ACC112 (cell line): ENCODE data around the gene CD79A.
A peak's percentile ranks its signal among the peaks of the same experiment; 100 is the strongest.
"Not testable (repeated sequence)": the region's sequence is repeated elsewhere in the genome, so short reads cannot be mapped to it uniquely, and the experiment has no call there.

Source experiments
- H2AFZ ChIP-seq: fragments of 200-600 bp; sonication (generic); one replicate; pipeline ENCODE4 v1.6.0; 2017; ENCODE audit warnings: antibody characterized with exemption, low read length; ENCODE audit not compliant: unreplicated experiment
- H3K27ac ChIP-seq: fragments of 200-600 bp; sonication (generic); 2 replicates; pipeline ENCODE4 v1.5.1; 2014; ENCODE audit warnings: low read depth, mild to moderate bottlenecking, antibody characterized with exemption, low read length, moderate library complexity
- H3K27me3 ChIP-seq: fragments of 200-600 bp; sonication (generic); 2 replicates; pipeline ENCODE4 v1.6.1; 2014; ENCODE audit warnings: mild to moderate bottlenecking, antibody characterized with exemption, low read length, moderate library complexity, mixed read lengths; ENCODE audit not compliant: insufficient read depth
- H3K36me3 ChIP-seq: fragments of 200-600 bp; sonication (generic); 2 replicates; pipeline ENCODE4 v1.6.1; 2016; ENCODE audit warnings: mild to moderate bottlenecking, antibody characterized with exemption, low read length, moderate library complexity, mixed read lengths; ENCODE audit not compliant: insufficient read depth
- H3K4me1 ChIP-seq: fragments of 200-600 bp; sonication (generic); one replicate; pipeline ENCODE4 v1.6.1; 2016; ENCODE audit warnings: low read length, mixed read lengths; ENCODE audit not compliant: insufficient read depth, unreplicated experiment, control insufficient read depth
- H3K4me3 ChIP-seq: fragments of 200-600 bp; sonication (generic); 2 replicates; pipeline ENCODE4 v1.5.1; 2014; ENCODE audit warnings: mild to moderate bottlenecking, low read depth, low read length
- H3K79me2 ChIP-seq: fragments of 200-600 bp; sonication (generic); one replicate; pipeline ENCODE4 v1.6.0; 2016; ENCODE audit warnings: low read length; ENCODE audit not compliant: control insufficient read depth, unreplicated experiment, insufficient read depth

CD79A gene

DNA sequence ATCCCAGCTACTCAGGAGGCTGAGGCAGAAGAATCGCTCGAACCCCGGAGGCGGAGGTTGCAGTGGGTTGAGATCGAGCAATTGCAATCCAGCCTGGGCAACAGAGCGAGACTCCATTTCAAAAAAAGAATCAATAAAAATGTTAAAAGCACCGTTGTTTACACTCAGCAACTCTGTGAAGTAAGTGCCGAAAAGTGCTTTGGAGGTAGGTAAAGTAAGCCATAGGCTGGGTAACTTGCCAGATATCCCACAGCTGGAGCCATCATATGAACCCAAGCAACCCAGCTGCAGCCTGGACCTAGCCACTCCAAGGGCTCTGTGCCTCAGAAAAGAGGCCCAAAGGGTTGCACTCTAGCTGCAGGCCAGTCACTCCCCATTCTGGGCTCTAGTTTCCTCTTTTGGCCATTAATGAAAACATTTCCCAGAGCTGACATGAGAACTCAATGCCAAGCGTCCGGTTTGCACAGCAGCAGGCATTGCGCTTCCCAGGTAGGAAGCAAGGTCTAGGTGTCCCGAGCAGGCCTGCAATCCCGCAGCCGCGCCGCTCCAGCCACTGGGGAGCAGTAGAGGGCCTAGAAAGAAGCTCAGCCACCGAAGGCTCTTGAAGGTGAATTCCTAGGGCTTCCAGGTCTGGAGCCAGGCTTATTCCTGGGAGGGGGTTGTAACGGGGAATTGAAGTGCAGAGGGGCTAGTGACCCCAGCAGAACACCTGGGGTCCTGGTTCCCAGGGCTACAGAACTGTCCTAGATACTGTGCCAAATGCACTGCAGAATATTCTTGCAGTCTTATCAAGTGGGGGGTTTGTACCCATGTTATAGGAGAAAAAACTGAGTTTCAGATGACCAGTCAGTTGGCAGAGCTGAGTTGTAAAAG, 4.1 kb upstream of the CD79A start:
- H3K36me3 ChIP-seq = no peaks in the 10 kb centered on the region
- no peaks in the 10 kb centered on the region for H3K4me1 ChIP-seq
- no peak overlapping the region for H2AFZ ChIP-seq
- H3K4me3 ChIP-seq = no peak overlapping the region
- no peaks in the 10 kb centered on the region for H3K27me3 ChIP-seq
- no peak overlapping the region for H3K27ac ChIP-seq
- H3K79me2 ChIP-seq = peaks cover 3% of the 10 kb centered on the region

DNA sequence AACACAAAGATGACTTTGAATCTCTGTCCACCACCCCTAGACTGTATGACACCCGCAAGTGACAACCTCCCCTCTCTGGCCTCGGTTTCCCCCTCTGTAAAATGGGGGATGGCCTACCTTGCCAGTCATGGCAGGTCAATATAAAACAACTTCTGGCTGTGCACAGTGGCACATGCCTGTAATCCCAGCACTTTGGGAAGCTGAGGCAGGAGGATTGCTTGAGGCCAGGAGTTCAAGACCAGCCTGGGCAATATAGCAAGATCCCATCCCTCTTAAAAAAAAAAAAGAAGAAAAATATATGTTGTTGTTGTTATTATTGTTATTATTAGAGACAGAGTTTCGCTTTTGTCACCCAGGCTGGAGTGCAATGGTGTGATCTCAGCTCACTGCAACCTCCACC, 1.1 kb upstream of the CD79A start:
- H3K4me1 ChIP-seq = not testable (repeated sequence)

DNA sequence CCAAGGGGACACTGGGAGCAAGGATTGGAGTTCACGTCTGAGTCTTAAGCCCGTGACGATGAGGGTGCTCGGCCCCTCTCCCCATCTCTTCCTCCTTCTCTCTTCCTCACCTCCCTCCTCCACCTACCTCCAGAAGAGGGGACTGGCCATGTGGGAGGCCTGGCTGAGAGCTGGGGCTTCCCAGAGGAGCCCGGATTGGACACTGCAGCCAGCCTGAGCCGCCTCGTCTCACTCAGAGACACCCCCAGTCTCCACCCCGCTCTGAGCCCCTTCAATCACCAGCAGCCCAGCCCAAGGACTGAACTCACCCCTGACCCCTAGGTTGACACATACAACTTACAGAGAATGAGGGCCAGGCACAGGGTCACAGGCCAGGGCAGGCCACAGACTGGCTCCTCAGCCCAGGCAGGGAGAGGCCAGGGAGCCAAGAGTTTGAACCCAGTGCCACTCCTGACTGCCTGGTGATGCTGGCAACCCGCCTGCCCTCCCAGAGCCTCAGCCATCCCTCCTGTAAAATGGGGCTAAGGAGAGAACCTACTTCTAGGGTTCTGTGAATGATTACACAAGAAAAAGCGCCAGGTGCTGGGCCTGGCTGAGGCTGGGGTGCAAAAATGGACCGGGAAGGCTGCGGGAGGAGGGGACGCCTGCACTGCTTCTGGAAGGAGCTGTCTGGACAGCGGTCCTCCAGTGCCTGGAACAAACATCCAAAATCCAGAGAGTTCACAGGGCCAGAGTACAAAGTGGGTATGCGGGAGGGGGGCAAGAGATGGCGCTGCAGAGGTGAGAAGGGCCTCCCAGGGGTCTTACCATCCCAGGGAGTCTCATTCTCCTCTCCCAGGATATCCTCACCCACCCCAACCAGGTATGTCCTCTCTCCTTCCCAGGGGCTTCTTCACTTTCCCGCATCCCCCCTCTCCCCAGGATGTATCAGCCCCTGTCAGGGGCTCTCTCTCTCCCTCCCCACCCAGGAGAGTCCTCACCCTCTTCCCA, 1.1 kb downstream of the CD79A start:
- Histone ChIP-seq H3K27ac (no peak overlapping the region), H3K79me2 (no peaks in the 10 kb centered on the region), H3K36me3 (no peaks in the 10 kb centered on the region), H2AFZ (no peak overlapping the region), H3K4me3 (no peak overlapping the region), H3K27me3 (no peaks in the 10 kb centered on the region), H3K4me1 (no peaks in the 10 kb centered on the region)

More for the DNA sequence above, 1.1 kb upstream of the CD79A start:
- not testable (repeated sequence) for H3K79me2 ChIP-seq, H3K36me3 ChIP-seq, H3K4me3 ChIP-seq, H3K27ac ChIP-seq, H2AFZ ChIP-seq, H3K27me3 ChIP-seq

DNA sequence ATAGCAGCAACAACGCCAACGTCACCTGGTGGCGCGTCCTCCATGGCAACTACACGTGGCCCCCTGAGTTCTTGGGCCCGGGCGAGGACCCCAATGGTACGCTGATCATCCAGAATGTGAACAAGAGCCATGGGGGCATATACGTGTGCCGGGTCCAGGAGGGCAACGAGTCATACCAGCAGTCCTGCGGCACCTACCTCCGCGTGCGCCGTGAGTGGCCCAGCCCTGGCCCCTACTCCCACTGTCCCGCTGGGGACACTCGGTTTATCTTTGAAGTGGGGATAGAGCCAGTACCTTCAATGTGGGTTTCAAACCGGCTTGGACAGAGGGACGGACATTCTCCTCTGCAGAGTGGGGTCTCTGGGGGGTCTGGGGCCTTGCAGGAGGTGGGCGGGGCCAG, 2.0 kb downstream of the CD79A start:
- Histone ChIP-seq H3K27me3 (no peaks in the 10 kb centered on the region), H3K4me1 (no peaks in the 10 kb centered on the region), H3K36me3 (no peaks in the 10 kb centered on the region), H3K4me3 (no peak overlapping the region), H3K79me2 (no peaks in the 10 kb centered on the region), H3K27ac (no peak overlapping the region), H2AFZ (no peak overlapping the region)

DNA sequence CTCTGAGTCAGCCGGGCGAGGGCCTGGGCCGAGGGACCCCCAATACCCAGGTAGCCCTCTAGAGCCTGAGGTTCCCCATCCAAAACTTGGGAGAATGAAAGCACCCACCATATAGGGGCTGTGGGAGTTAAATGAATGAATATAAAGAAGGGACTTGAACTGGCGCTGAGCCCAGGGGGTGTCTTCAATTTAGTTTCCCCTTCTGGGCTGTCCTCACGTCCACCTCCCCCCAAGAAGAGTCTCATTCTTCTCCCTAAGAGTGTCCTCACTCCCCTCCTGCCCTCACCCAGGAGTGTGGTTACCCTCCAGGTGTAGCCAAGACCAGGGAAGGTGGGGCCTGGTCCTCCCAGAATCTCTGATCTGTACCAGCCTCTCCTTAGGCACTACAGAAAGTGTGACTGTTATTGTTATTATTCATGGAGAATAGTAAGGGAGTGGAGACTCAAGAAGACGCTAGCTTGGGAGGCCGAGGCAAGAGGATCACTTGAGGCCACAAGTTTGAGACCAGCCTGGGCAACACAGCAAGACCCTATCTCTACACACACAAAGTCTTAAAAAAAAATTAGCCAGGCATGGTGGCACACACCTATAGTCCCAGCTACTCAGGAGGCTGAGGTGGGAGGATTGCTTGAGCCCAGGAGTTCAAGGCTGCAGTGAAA, 2.7 kb downstream of the CD79A start:
- Histone ChIP-seq H3K4me3 (no peak overlapping the region), H3K4me1 (peaks cover under 1% of the 10 kb centered on the region), H3K27me3 (no peaks in the 10 kb centered on the region), H3K79me2 (peaks cover 5% of the 10 kb centered on the region), H2AFZ (no peak overlapping the region), H3K36me3 (no peaks in the 10 kb centered on the region), H3K27ac (no peak overlapping the region)

DNA sequence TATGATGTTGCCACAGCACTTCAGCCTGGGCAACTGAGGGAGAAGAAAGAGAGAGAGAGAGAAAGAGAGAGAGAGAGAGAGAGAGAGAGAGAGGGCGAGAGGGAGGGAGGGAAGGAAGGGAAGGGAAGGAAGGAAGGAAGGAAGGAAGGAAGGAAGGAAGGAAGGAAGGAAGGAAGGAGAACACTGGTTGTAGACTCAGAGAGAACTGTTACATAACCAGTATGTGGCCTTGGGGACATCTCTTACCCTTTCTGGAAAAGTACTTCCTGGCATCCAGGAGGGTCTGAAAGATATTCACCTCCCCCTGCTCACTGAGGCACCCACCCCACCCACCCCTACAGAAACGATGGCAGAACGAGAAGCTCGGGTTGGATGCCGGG, 3.2 kb downstream of the CD79A start:
- Histone ChIP-seq H3K4me3 (no peak overlapping the region), H3K79me2 (peaks cover 9% of the 10 kb centered on the region), H3K27ac (no peak overlapping the region), H3K27me3 (no peaks in the 10 kb centered on the region), H3K4me1 (peaks cover 4% of the 10 kb centered on the region), H2AFZ (no peak overlapping the region), H3K36me3 (no peaks in the 10 kb centered on the region)

DNA sequence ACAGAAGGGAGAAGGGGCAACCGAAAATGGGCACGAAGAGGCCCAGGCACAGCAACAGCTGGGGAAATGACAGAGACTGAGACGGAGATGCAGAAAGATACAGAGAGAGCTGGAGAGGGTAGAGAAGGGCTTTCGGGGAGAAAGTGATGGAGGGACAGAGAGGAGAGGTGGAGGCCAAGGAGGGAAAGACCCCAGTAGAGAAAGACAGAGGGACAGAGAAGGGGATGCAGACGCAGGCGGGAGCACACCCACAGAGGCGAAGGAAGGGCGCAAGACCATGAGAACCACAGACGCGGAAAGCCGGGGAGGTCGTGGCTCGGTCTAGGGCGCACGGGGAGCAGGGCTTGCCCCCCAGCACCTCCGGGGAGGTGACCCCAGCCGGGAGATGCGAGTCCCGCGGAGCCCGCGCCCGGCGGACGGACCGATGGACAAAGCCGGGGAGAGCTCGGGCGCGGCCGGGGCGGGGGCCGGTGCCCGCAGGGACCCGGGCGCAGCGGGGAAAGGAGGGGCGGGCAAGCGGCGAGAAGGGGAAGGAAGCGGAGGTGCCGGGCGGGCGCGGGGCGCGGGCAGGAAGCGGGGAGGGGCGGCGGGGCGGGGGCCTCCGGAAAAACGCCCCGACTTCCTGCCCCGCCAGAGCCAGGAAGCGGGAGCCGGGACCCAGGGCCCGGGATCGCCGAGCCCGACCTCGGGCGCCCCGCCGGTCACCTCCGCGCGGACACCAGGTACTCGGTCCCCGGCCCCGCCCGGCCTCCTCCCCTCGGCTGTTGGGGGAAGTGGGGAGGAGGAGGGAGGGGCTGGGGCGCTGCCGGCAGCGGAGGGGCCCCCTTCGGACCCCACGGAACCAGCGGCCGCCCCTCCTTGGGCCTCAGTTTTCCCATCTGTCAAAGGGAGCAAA, 5.7 kb downstream of the CD79A start, which contains the start of gene ARHGEF1:
ARHGEF1 (plus strand) TSS at position 617 of the 895 bp plus-strand sequence. CDS start 4,899 bp downstream, outside the sequence.
- peaks cover 30% of the 10 kb centered on the region for H3K79me2 ChIP-seq
- H2AFZ ChIP-seq = peak within 1 kb of the TSS; percentile 84
- no peaks in the 10 kb centered on the region for H3K27me3 ChIP-seq

DNA sequence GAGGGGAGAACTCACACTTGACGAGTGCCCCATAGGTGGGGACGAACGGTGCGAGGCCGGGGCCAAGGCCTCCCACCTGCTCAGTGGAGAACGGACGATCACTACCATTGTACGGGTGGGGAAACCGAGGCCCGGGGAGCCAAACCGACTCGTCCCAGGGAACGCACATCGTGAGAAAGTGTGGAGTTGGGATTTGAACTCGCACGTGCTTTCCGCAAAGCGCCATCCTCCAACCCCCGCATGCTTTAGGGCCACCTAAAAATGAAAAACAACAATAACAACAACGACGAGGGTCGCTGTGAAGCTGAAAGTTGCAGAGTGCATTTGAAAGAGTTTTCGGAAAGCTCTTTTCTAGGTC, 6.4 kb downstream of the CD79A start:
- Histone ChIP-seq H3K4me1 (peaks cover 14% of the 10 kb centered on the region), H3K27ac (no peak overlapping the region), H2AFZ (peak overlapping the region; percentile 84), H3K36me3 (no peaks in the 10 kb centered on the region), H3K79me2 (peaks cover 30% of the 10 kb centered on the region), H3K4me3 (peak overlapping the region; percentile 86), H3K27me3 (no peaks in the 10 kb centered on the region)

More for the DNA sequence above, 5.7 kb downstream of the CD79A start, which contains the start of gene ARHGEF1:
- Histone ChIP-seq H3K27ac (no peak within 1 kb of the TSS), H3K36me3 (no peaks in the 10 kb centered on the region), H3K4me1 (peaks cover 14% of the 10 kb centered on the region), H3K4me3 (peak within 1 kb of the TSS; percentile 86)

DNA sequence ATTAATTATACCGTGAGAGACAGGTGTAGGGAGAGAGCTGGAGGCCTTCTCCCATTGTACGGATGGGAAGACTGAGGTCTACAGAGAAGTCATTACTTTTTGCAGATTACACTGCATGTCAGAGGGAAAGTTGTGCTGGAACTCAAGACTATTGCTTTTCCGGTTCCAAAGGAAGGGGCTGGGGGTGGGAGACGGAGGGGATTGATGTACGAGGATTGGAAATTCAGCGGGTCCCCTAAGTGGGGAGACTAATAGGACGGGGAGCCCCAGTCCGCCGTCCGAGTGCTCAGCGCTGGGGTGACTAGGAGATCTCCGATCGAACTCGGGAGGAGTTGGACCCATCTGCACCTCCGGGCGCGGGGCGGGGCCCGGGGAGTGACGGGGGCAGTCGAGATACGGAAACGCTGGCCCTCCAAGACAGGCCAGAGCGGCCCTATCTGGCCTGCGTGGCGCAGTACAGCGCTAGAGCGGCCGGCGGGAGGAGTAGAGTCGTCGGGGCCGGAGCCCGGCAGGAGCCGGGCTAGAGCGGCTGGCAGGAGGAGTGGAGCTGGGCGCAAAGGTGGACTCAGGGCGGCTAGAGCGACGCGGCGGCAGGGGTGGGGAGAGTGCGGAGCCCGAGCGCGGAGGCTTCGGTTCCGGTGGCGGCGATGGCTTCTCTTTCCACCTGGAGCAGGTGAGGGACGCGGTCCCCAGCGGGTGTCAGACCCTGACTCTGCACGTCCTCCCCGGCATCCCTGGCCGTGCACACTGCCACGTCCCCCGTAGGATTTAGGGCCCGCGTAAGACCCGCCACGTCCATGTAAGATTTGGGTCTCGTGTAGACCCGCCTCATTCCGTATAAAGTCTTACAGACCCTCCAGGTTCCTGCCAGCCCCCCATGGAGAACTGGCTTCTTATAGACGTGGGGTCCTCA, 7.0 kb downstream of the CD79A start:
- Histone ChIP-seq H3K36me3 (no peaks in the 10 kb centered on the region), H3K27ac (0 out of 2 replicates have a peak overlapping the region, but pooled peaks have one; percentile 9), H3K4me1 (peaks cover 14% of the 10 kb centered on the region), H3K4me3 (peak overlapping the region; percentile 95), H2AFZ (peak overlapping the region; percentile 84), H3K79me2 (peaks cover 30% of the 10 kb centered on the region), H3K27me3 (no peaks in the 10 kb centered on the region)
